Measurements from ENCODE around the gene NFATC4. TPM values are rescaled to one million over a fixed set of nuclear protein-coding genes. Genes with fewer than 3 reads are reported as not detected.

Gene NFATC4
- total RNA-seq, 1 experiment from 2014 or later, result 15.1 TPM

GRCh38 chr14:24362241-24362960 lies 5.6 kb upstream of the NFATC4 start:
- Histone ChIP-seq H3K4me3 (ENCODE audit: low read length) (no peak overlapping the region), H3K4me2 (ENCODE audit: low read length) (no peak overlapping the region), H4K20me1 (ENCODE audit: low read length) (no peaks in the 10 kb centered on the region), H3K79me2 (ENCODE audit: low read length) (no peaks in the 10 kb centered on the region), H3K9ac (ENCODE audit: low read length) (no peak overlapping the region), H3K27ac (ENCODE audit: low read length) (no peak overlapping the region), H3K4me1 (ENCODE audit: insufficient read depth, low read length) (peaks cover 17% of the 10 kb centered on the region), H3F3A (ENCODE audit: low read length, unreplicated experiment) (no peaks in the 10 kb centered on the region), H3K9me3 (ENCODE audit: low read length) (no peaks in the 10 kb centered on the region), H3K36me3 (ENCODE audit: low read depth, low read length) (no peaks in the 10 kb centered on the region), H3K9me2 (replicated peaks; ENCODE audit: low read length) (no peaks in the 10 kb centered on the region), H2AFZ (ENCODE audit: low read length) (no peak overlapping the region), H3K27me3 (ENCODE audit: low read length) (no peaks in the 10 kb centered on the region)
- TF ChIP-seq EZH2phosphoT487 (IDR thresholded peaks at IDR 0.05; ENCODE audit: borderline replicate concordance, low read length) (no peak), EZH2 (IDR thresholded peaks at IDR 0.05; ENCODE audit: low read length, unreplicated experiment) (no peak), CTCF (conservative IDR thresholded peaks at IDR 0.05; ENCODE audit: low read depth, low read length) (no peak)
- CTCF ChIA-PET, result interaction anchor here (1.5 kb wide), 1 partner anchor 69 kb away, joined by 5 read pairs; no protein-coding TSS in a partner anchor
- ATAC-seq, result no peak
- no peak for DNase-seq
- intact Hi-C loops (cut with micrococcal nuclease), result no loop called here
- BruUV-seq (replicated peaks), result no TSS peak
- POLR2A ChIA-PET (ENCODE audit: unreplicated experiment), result no interaction called here

DNA sequence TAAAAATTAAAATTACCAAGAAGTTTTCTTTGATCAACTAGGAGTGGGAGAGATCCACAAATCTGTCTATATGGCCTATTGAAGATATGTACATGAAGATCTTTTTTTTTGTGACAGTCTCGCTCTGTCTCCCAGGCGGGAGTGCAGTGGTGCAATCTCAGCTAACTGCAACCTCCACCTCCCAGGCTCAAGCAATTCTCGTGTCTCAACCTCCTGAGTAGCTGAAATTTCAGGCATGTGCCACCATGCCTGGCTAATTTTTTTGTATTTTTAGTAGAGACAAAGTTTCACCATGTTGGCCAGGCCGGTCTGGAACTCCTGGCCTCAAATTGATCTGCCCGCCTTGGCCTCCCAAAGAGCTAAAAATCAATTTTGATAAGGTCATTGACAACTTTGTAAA lies 4.6 kb upstream of the NFATC4 start:
- no peak overlapping the region for H3K4me2 ChIP-seq (ENCODE audit: low read length)
- no peak overlapping the region for H2AFZ ChIP-seq (ENCODE audit: low read length)
- no TSS peak for BruUV-seq (replicated peaks)
- intact Hi-C loops (cut with micrococcal nuclease), result no loop called here
- peaks cover 24% of the 10 kb centered on the region for H3K4me1 ChIP-seq (ENCODE audit: insufficient read depth, low read length)
- H3K9ac ChIP-seq (ENCODE audit: low read length), result no peak overlapping the region
- TF ChIP-seq CTCF (conservative IDR thresholded peaks at IDR 0.05; ENCODE audit: low read depth, low read length) (no peak), EZH2 (IDR thresholded peaks at IDR 0.05; ENCODE audit: low read length, unreplicated experiment) (no peak), EZH2phosphoT487 (IDR thresholded peaks at IDR 0.05; ENCODE audit: borderline replicate concordance, low read length) (no peak)
- H4K20me1 ChIP-seq (ENCODE audit: low read length), result no peaks in the 10 kb centered on the region
- H3K27ac ChIP-seq (ENCODE audit: low read length), result no peak overlapping the region
- no peaks in the 10 kb centered on the region for H3K79me2 ChIP-seq (ENCODE audit: low read length)
- no peak for ATAC-seq
- H3K9me2 ChIP-seq (replicated peaks; ENCODE audit: low read length), result no peaks in the 10 kb centered on the region
- ChIA-PET CTCF (interaction anchor here (0.7 kb wide), 1 partner anchor 69 kb away, joined by 3 read pairs; no protein-coding TSS in a partner anchor), POLR2A (ENCODE audit: unreplicated experiment) (no interaction called here)
- H3K4me3 ChIP-seq (ENCODE audit: low read length), result no peak overlapping the region
- H3K27me3 ChIP-seq (ENCODE audit: low read length), result no peaks in the 10 kb centered on the region
- H3K36me3 ChIP-seq (ENCODE audit: low read depth, low read length), result no peaks in the 10 kb centered on the region
- no peaks in the 10 kb centered on the region for H3F3A ChIP-seq (ENCODE audit: low read length, unreplicated experiment)
- H3K9me3 ChIP-seq (ENCODE audit: low read length), result no peaks in the 10 kb centered on the region
- no peak for DNase-seq

DNA sequence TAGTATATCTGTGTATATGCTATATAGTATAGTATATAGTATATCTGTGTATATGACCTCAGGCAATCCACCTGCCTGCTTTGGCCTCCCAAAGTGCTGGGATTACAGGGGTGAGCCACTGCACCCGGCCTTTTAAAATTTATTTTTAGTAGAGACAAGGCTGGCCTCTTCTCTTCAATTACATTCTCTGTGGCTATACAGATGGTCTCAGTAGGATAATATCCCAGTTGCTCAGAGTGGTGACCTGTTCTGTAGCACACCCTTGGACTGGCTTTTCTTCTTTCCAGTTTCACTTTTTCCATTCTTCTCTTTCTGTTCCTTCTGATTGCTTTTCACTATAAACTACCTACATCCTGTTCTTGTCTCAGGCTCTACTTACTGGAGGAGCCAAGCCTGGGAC lies 3.1 kb upstream of the NFATC4 start:
- Histone ChIP-seq H3K9ac (ENCODE audit: low read length) (no peak overlapping the region), H3K9me2 (replicated peaks; ENCODE audit: low read length) (no peaks in the 10 kb centered on the region), H3K4me2 (ENCODE audit: low read length) (peak overlapping the region; percentile 96), H3K36me3 (ENCODE audit: low read depth, low read length) (no peaks in the 10 kb centered on the region), H3K4me1 (ENCODE audit: insufficient read depth, low read length) (peaks cover 24% of the 10 kb centered on the region), H4K20me1 (ENCODE audit: low read length) (no peaks in the 10 kb centered on the region), H3K4me3 (ENCODE audit: low read length) (no peak overlapping the region; the same call in 1 of the 2 replicates), H3K27me3 (ENCODE audit: low read length) (no peaks in the 10 kb centered on the region), H3K79me2 (ENCODE audit: low read length) (no peaks in the 10 kb centered on the region), H3F3A (ENCODE audit: low read length, unreplicated experiment) (no peaks in the 10 kb centered on the region), H2AFZ (ENCODE audit: low read length) (0 out of 2 replicates have a peak overlapping the region, but pooled peaks have one; percentile 83), H3K9me3 (ENCODE audit: low read length) (no peaks in the 10 kb centered on the region), H3K27ac (ENCODE audit: low read length) (no peak overlapping the region)
- BruUV-seq (replicated peaks), result no TSS peak
- DNase-seq (no peak), ATAC-seq (no peak)
- ChIA-PET CTCF (interaction anchor here (1.2 to 2.2 kb wide), 2 partner anchors 67 to 72 kb away, joined by 8 to 51 read pairs; no protein-coding TSS in a partner anchor), POLR2A (ENCODE audit: unreplicated experiment) (no interaction called here)
- no peak for TF ChIP-seq CTCF (conservative IDR thresholded peaks at IDR 0.05; ENCODE audit: low read depth, low read length)
- TF ChIP-seq EZH2 (IDR thresholded peaks at IDR 0.05; ENCODE audit: low read length, unreplicated experiment), result no peak
- no peak for TF ChIP-seq EZH2phosphoT487 (IDR thresholded peaks at IDR 0.05; ENCODE audit: borderline replicate concordance, low read length)
- intact Hi-C loops (cut with micrococcal nuclease), result loop anchor here (1.0 kb wide), 2 partner anchors 66 to 71 kb away; no protein-coding TSS in a partner anchor
